Midbrain (tissue), 1 donor: ENCODE results near the gene SCGB3A2.

Source experiments
- DNase-seq: peaks from one replicate; lab custom pipeline; 2025; lab: John Stamatoyannopoulos, UW

Gene SCGB3A2

DNA sequence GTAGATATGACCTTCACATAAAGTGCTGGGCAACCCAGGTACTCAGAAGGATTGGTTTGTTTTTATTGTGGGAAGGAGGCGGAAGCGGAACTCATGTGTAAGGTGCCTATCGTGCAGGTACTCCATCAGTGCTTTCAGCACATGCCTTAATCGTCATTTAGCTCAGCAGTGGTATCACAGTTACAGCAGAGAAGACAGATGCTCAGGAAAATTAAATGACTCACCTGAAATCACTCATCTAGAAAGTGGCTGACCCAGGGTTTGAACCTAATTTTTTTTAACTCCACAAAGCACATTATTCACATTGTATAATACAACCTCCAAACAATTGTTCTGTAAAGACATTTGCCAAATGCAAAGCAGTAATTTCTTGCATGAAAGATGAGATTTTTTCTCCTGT, 25.6 kb downstream of the SCGB3A2 start:
- no peak for DNase-seq

DNA sequence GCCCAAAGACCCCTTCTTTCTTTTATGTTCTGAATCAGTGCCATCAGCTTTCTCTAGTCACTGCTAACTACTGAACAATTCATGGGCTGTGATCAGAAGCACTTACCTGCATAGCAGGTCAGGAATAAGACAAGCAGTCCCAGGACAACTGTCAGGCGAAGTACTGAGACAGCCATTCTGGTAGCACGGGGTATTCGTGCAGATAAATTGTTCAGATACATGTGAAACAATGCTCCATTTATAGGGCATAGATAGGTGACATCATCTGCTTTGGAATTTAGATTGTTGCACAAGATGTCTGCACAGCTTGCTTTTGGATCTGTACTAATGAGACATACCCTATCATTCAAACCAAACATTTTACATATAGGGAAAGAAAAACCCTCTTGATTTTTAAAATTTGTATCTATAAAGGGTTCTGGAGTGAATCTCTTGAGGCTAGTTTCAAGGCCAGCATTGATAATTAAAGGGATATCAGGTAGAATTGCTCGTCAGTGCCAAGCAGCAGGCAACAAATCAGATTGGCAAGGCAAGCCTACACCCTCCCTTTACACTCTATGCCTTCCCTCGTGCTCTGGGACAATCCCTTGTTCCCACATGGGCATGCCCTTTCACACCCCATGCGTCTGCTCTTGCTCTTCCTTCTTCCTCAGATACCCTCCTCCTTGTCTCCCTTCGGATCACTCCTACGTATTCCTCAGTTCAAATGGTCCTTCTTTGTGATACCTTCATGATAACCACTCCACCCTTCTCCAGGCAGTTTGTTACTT, 28.0 kb downstream of the SCGB3A2 start, which contains the start of gene C5orf46:
C5orf46 (minus strand) TSS at position 213 of the 770 bp plus-strand sequence; CDS start at position 176, 37 bp downstream.
- no peak for DNase-seq

GRCh38 chr5:147911427-147911826, 32.9 kb downstream of the SCGB3A2 start:
- peak; percentile 24 for DNase-seq

GRCh38 chr5:147912011-147912410, 33.5 kb downstream of the SCGB3A2 start:
- no peak for DNase-seq

DNA sequence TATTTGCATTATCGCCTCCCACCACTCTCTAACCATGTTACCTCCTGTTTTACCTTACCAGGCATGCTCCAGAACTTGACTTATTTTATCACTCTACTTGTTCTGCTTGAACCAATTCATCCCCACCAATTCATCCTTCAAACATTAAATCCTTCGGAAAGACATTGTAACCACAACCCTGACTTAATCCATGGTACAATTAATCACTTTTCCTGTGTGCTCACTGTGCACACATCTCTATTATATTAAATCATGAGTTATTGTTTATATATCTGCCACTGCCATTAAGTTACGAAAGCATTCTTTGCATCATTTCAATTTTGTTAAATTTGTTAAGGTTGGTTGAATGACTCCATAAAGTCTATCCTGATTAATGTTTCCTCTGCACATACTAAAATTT, 35.3 kb downstream of the SCGB3A2 start:
- no peak for DNase-seq

GRCh38 chr5:147918101-147918685, 39.7 kb downstream of the SCGB3A2 start:
- DNase-seq: no peak

DNA sequence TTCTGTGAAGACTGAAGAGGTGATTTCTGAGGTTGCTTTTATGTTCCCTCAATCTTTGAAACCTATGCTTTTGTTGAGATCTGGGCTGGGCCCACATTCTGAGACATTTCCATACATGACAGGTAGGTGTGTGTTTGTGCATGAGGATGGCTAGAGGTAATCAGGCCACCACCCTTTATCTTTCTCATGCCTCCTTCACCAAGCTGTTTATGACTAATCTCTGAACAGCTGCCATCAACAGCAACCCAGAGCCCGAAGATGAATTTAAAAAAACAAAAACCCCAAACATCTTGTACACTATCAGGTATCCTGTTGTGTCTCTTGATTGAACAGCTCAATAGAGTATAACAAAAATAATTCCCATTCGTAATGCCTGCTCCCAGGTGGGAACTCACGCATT, 40.4 kb downstream of the SCGB3A2 start:
- no peak for DNase-seq

- DNase-seq: no peak
These were observed 42.0 kb downstream of the SCGB3A2 start for GRCh38 chr5:147920420-147921030.

GRCh38 chr5:147921136-147921535, 42.6 kb downstream of the SCGB3A2 start:
- peak; percentile 5 for DNase-seq

DNA sequence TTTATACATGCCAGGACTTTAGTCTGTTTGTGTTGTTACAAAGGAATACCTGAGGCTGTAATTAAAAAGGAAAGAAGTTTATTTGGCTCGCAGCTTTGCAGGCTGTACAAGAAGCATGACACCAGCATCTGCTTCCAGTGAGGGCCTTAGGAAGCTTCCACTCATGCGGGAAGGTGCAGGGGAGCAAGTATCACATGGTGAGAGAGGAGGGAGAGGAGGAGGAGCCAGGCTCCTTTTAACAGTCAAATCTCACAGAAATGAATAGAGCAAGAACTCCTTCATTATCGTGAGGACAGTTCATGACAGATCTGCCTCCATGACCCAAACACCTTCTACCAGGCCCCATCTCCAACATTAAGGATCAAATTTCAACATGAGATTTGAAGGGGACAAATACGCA, 46.5 kb downstream of the SCGB3A2 start:
- DNase-seq: no peak

GRCh38 chr5:147927901-147928300, 49.4 kb downstream of the SCGB3A2 start:
- DNase-seq: no peak

DNA sequence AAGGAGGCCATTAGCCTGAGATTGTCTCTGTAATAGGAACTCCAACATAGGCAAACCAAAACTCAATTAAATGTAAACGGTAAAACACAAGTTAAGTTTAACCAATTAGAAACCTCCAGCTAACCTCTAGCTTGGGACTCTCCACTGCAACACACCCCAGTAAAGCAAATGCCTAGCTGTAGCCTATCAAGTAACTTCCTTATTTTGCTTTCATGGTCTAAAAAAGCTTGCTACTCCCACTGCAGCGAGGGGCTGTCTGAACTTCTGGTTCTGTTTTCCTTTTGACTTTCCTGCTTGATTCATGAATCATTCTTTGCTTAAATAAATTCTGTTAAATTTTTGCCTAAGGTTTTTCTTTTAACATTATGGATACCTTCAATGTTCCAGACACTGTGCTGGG, 52.3 kb downstream of the SCGB3A2 start:
- no peak for DNase-seq
